ENCODE results near the gene CCDC40. TPM values are rescaled to one million over a fixed set of nuclear protein-coding genes. Genes with fewer than 3 reads are reported as not detected.

The CCDC40 gene
- total RNA-seq, 1 donor from 2014 or later: 9.0 TPM

- intact Hi-C loops (cut with DNase I): no loop called here
- DNase-seq (ENCODE audit: low spot score): peak; percentile 55
These were observed 82.9 kb downstream of the CCDC40 start for GRCh38 chr17:80119271-80119791.

DNA sequence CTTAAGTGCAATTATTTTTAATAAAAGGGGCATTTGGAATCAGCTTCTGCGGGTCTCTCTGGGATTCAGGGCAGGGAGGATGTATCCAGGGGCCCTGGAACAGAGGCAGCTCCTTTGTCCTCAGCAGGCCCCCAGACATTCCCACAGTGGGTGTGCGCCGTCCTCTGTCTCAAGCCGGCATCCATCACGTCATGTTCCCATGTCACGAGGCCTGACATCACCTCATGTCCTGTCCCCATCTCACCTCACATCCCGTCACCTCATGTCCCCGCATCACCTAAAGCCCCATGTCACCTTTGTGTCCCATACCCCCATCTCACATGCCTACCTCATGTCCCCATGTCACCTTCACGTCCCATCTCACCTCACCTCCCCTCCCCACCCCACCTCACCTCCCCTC is 83.4 kb downstream of the CCDC40 start:
- DNase-seq (ENCODE audit: low spot score): peak; percentile 19
- intact Hi-C loops (cut with DNase I): no loop called here

GRCh38 chr17:80122026-80122575 is 85.7 kb downstream of the CCDC40 start:
- intact Hi-C loops (cut with DNase I): no loop called here
- no peak for DNase-seq (ENCODE audit: low spot score)

GRCh38 chr17:80122926-80123505 is 86.6 kb downstream of the CCDC40 start:
- DNase-seq (ENCODE audit: low spot score): no peak
- intact Hi-C loops (cut with DNase I): no loop called here

- intact Hi-C loops (cut with DNase I): no loop called here
- DNase-seq (ENCODE audit: low spot score): no peak
These were observed 87.3 kb downstream of the CCDC40 start for GRCh38 chr17:80123791-80124190.

GRCh38 chr17:80124351-80124981 is 88.0 kb downstream of the CCDC40 start:
- DNase-seq (ENCODE audit: low spot score): no peak
- intact Hi-C loops (cut with DNase I): no loop called here

GRCh38 chr17:80125656-80126448 is 89.4 kb downstream of the CCDC40 start:
- intact Hi-C loops (cut with DNase I): no loop called here
- DNase-seq (ENCODE audit: low spot score): no peak

- no peak for DNase-seq (ENCODE audit: low spot score)
- intact Hi-C loops (cut with DNase I): no loop called here
These were observed 89.9 kb downstream of the CCDC40 start for GRCh38 chr17:80126449-80126715.

- no peak for DNase-seq (ENCODE audit: low spot score)
These were observed 92.6 kb downstream of the CCDC40 start for GRCh38 chr17:80129006-80129565.

GRCh38 chr17:80130992-80131391 is 94.5 kb downstream of the CCDC40 start:
- intact Hi-C loops (cut with DNase I): no loop called here
- DNase-seq (ENCODE audit: low spot score): no peak

More at GRCh38 chr17:80129006-80129565, 92.6 kb downstream of the CCDC40 start:
- intact Hi-C loops (cut with DNase I): no loop called here

DNA sequence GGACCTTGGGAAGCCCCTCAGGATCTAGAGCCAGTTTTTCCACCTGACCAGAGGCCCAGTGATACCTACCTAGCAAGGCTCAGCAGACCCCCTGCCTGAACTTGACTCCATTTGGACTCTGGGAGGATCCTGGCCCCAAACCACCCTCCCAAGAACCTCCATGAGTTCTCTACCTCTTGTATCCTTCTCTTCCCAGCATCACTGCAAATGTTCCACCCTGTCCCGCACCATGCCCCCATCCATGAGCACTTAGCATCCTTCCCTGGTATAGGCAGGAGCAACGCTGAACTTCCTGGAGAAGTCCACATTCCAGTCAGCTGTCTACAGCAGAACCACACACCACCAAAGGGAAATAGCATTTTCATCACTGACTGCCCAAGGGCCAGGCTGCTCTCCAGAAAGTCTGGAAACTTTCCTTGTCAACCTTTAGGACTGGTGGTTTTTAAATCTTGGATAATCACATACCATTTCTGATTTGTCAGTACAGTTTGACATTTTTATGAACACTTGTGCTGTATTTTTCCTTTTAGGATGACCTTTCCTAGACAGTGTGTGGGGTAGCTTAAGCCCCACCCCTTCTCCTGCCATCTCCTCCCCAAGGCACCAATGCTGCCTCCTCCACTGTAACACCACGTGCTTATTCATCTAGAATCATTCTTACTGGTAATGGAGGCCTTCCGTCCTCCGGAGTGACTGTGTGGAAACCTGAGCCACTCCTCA is 96.6 kb downstream of the CCDC40 start:
- no peak for DNase-seq (ENCODE audit: low spot score)
- intact Hi-C loops (cut with DNase I): no loop called here

DNA sequence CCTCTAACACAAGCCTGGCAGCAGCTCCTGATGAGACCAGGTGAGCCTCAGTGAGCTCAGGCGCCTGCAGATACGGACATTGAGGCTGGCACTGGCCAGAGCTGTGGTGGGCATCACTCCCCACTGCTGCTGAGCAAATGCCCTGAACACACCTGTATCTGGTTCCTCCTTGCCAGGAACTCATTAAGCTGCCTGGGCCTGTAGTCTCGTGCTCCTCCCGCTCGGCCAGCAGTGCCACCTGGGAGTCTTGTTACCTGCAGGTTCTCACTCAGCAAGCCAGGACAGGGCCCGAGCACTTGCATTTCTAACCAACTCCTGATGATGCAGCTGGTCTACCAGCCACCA is 97.2 kb downstream of the CCDC40 start:
- intact Hi-C loops (cut with DNase I): no loop called here
- no peak for DNase-seq (ENCODE audit: low spot score)

DNA sequence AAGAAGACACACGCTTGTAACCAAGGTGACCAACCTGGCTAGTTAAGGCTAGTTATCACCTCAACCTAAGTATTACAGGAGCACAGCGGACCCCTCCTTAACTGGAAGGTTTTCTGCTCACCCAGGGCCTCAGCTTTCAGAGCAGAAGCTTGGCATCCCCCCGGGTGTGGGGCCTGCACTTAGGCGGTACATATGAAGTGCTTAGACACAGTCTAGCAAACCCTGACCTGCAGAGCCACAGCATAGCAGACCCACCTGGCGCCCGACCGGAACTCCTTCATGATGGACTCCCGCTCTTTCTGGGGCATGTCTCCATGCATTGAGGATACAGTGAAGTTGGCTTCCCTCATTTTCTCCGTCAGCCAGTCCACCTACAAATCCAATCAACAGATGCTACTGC is 100.7 kb downstream of the CCDC40 start:
- no peak for DNase-seq (ENCODE audit: low spot score)
- intact Hi-C loops (cut with DNase I): no loop called here

- intact Hi-C loops (cut with DNase I): no loop called here
- DNase-seq (ENCODE audit: low spot score): no peak
These were observed 102.5 kb downstream of the CCDC40 start for GRCh38 chr17:80138856-80139426.

- intact Hi-C loops (cut with DNase I): no loop called here
- no peak for DNase-seq (ENCODE audit: low spot score)
These were observed 105.2 kb downstream of the CCDC40 start for GRCh38 chr17:80141463-80142165.

- intact Hi-C loops (cut with DNase I): no loop called here
- DNase-seq (ENCODE audit: low spot score): no peak
These were observed 106.5 kb downstream of the CCDC40 start for GRCh38 chr17:80142929-80143328.

DNA sequence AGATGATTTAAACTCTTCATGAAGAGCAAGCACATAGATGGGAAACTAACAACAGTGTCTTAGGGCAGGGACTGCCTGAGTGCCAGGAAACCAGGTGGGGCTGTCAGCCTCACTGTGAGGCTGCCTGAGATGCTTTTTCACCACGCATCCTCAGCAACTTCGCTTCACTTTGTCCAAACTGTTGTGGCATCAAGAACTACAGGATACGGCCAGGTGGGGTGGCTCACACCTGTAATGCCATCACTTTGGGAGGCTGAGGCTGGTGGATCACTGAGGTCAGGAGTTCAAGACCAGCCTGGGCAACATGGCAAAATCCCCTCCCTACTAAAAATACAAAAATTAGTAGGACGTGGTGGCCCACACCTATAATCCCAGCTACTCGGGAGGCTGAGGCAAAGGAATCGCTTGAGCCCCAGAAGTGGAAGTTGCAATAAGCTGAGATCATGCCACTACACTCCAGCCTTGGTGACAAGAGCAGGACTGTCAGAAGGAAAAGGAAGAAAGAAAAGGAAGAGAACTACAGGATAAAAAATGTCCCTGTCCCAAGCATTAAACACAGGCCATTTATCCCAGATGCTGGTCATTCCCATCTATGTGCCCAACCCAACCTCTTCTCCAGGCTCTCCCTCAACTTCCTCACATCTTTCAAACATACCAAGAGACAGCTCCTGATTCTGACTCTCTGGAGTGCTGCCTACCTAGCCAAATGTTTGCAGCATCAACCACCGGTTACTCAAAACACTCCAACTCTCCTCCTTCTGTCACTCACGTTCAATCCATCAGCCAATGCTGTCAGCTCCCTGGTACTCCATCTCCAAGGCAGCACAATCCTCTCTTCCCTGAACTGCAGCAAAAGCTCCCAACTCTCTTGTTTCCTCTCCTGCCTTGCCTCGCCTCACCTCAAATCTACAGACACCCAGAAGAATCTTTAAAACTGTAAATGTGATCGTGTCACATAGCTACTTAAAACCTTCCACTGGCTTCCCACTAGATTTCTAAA is 108.9 kb downstream of the CCDC40 start:
- intact Hi-C loops (cut with DNase I): loop anchor here (2.0 to 5.0 kb wide), 3 partner anchors 45 to 348 kb away; partner anchors contain the start of genes CBX8 and GAA
- DNase-seq (ENCODE audit: low spot score): no peak

All from cardiac septum (tissue), 1 donor.